HG02943 (cell line): ENCODE measurements around the gene AK8.
"Not testable (repeated sequence)": the region's sequence is repeated elsewhere in the genome, so short reads cannot be mapped to it uniquely, and the experiment has no call there.

Source experiments
- ATAC-seq: cut with Tn5 transposase; IDR thresholded peaks from one replicate; pipeline ENCODE4 v1.9.1; 2021; ENCODE audit warnings: mild to moderate bottlenecking, low read depth, moderate library complexity; ENCODE audit not compliant: unreplicated experiment

Gene AK8

DNA sequence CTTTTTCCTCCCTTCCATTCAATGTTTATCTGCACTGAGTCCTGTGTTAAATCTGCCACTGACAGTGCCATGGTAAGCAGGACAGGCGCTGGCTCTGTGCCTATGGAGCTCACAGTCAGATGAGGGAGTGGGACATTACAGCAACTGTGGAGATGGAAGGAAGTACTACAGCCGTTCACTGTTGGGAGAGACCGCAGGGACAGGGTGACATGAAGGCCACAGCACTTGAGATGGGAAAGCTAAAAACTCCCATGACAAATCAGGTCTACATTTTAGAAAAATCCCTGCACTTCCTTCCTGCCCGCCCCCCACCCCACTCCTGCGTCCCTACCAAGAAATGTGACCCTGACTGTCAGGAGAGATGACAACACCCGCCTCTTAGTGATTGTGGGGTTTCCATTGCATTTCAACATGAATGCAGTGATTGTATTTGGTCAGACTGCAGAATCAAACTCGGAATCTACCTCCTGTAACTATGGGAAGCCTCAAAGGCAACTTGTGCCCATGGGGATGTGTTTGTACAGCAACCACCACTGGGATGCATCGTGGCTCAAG is 151.4 kb downstream of the AK8 start:
- no peak for ATAC-seq

DNA sequence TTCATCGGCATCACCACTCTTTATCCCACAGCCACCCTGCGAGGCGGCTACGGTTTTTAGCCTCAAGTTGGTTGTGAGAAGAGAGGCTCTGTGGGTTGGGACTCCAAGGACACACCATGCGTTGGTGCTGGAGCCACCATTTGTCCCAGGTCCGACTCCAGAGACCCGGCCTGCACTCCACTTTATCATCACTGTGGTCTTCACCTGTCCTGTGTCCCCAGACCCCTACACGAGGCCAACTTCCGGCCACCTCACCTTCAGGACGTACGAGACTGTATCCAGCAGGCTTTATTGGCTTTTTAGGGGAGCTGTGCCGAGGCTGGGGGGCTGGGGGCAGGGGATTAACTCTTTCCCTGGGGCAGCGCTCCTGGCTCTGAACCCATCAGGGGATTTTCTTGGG is 152.8 kb downstream of the AK8 start:
- no peak for ATAC-seq

DNA sequence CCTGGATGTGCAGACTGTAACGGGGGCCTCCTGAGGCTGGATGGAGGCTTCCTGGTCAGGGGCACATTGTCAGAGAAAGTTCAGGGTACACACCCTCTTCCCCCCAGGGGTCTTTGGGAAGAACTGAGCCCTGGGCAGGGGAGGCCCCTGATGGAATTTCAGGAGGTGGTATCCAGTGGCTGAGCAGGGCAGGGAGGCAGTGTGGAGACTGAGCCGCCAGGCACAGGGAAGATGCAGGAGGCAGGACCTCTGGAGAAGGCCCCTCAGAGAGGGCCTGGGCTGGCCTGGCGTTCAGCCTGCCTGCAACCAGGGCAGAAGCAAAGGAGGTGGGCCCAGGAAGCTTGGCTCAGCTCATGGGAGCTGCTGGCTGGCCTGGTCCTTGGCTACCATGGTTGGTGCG is 154.3 kb downstream of the AK8 start:
- ATAC-seq = no peak

DNA sequence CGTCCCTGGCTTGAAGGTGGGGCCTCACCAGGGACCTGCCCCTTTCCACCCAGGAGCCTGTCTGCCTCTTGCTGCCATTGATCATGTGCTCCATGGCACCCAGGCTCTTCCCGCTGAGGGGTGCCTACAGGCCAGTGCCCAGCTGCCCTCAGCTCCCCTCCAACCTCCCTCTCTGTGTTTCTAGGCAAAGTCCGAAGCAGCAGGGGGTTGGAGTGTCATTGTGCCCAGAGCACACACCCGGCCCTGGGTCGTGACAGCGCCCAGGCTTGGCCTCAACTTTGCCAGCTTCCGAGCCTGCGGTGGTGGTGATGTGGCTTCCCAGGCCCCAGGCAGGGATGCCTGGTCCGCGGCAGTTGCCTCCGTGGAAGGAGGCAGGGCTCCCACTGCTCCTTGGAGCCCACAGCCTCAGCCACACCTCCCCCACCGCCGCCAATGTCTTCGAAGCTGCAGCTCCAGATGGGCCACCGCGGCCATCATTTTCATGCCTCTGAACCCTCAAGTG is 155.5 kb downstream of the AK8 start:
- ATAC-seq = no peak

DNA sequence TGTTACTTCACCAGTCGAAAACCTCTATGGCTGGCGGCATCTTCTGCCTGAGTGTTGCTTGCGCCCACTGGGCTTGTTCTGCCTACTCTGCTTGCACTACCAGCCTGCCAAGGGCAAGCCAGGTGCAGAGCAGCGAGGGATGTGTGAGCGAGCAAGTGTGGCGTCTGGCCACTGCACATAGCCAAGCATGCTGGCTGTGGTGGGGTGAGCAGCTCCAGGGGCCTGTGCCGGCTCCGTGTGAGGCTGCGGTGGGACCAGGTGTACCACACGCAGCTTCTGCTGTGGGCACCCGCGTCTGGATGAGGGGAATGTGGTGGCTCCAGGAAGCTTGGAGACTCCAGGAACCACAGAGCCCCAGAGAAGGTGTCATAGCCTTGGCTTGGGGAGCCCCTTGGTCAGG is 156.4 kb downstream of the AK8 start:
- ATAC-seq = no peak

DNA sequence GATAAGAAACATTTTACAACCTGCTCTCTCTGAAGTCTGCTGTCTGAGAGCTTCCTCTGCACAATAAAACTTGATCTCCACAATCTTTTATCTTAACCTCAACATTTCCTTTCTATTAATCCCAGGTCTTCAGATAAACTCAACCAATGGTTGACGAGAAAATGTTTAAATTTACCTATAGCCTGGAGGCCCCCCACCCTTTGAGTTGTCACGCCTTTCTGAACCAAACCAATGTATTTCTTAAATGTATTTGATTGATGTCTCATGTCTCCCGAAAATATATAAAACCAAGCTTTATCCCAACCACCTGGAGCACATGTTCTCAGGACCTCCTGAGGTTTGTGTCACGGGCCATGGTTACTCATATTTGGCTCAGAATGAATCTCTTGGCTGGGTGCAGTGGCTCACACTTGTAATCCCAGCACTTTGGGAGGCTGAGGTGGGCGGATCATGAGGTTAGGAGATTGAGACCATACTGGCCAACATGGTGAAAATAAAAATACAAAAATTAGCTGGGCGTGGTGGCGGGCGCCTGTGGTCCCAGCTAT is 159.6 kb downstream of the AK8 start:
- not testable (repeated sequence) for ATAC-seq

DNA sequence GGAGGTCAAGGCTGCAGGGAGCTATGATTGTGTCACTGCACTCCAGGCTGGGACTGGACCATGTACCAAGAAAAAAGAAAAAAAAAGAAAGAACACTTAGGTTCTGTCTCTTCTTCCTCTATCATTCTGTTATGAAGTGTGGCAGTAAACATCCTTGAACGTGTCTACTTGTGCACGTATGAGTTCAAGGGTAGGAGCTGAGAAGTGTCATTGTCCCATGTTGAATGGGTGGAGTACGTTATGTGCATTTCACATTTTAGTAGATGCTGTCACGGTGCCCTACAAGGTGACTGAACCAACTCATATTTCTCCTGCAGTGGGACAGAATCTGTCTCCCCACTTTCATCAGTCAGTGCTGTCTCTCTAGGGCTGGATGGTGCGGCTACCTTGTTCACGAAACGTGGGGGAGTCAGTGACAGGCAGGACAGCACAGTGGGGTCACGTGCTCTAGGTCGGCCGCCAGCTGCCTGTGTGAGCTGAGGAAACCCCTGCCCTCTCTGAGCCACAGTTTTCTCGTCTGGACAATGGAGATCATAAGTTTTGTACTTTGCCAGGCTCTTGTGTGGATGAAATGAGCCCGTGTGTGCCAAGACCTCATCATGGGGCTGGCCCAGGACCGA is 160.6 kb downstream of the AK8 start:
- ATAC-seq = no peak

DNA sequence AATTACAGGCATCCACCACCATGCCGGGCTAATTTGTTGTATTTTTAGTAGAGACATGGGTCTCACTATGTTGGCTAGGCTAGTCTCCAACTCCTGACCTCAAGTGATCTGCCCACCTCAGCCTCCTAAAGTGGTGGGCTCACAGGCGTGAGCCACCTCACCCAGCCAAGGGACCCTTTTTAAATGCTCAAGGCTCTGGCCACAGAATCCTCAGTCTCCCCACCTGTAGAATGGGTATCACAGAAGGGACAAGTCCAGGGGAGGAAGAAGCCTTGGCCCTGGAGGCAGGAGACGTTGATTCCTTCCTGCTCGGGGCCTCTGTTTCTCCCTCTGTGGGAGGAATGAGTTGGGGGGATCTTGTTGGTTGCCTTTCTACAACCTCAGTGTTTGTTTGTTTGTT is 162.1 kb downstream of the AK8 start:
- ATAC-seq = no peak

DNA sequence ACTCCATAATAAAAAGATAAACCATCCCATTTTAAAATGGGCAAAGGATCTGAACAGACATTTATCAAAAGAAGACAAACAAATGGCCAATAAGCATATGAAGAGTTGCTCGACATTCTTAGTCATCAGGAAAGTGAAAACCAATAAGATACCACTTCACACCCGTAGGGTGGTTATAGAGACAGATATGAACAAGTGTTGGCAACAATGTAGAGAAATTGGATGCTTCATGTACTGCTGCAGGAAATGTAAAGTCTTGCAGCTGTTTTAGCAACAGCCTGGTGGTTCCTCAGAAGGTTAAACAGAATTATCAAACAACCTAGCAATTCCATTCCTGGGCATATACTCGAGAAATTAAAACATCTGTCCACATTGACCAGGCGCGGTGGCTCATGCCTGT is 165.3 kb downstream of the AK8 start:
- ATAC-seq = no peak

DNA sequence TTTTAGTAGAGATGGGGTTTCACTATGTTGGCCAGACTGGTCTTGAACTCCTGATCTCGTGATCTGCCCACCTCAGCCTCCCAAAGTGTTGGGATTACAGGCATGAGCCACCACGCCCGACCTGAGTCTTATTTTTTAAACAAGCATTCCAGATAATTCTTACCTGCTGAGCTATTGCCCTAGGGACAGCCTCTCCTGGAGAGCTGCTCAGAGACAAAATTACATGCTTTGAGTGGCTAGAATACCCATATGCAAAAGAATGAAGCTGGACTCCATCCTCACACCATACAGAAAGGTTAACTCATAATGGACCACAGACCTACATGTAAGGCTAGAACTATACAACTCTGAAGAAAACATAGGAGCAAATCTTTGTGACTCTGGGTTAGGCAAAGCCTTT is 166.2 kb downstream of the AK8 start:
- ATAC-seq = no peak

DNA sequence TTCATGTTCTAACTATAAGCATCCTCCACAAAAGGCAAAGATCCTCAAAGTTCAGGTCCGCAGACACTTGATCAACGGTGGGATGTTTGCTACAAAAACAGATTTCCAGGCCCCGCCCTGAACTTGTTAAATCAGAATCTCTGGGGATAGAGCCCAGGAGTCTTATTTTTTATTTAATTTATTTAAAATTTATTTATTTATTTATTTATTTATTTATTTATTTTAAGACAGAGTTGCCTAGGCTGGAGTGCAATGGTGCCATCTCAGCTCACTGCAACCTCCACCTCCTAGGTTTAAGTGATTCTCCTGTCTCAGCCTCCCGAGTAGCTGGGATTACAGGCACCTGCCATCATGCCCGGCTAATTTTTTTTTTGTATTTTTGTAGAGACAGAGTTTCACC is 166.9 kb downstream of the AK8 start:
- ATAC-seq = not testable (repeated sequence)

DNA sequence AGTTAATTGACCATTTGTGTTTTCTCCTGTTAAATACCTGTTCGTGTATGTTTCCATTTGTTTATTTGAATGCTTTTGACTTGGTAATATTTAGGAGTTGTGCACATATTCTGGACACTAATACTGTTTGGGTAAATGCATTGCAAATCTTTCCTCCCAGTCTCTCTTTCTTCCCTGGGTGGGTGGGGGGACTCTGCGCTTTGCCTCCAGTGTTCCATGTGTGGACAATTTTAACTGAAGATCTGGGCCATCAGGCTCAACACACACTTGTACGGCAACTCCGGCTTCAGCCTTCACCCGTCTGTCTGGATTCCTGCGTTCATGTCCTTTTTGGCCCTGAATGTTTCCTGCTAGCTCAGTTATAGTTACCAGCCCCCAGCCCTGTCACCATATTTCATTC is 167.8 kb downstream of the AK8 start:
- no peak for ATAC-seq

DNA sequence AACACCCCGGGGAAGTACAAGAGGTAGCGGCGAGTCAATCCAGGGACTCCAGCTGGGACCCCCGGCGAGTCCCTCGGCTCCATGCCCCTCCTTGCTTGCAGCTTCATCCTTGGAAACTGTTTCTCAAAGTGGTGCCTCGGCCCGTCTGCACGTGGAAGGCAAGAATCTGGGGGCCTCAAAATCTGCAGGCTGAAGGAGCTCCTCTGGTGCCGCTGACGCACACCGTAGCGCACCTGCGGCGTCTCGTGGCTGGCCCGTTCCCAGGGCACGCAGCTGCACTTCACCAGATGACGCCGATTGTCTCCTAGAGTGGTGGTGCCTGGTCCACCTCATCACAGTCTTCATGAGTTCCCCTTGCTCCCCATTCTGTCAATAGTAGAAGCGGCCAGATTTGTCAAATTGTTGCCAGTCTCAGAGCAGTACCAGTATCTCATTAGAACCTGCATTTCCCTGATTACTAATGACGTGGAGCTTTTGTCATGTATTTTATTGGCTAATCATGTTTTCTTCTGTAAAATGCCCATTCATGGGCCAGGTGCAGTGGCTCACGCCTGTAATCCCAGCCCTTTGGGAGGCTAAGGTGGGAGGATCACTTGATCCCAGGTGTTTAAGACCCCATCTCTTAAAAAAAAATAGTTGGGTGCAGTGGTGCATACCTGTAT is 169.2 kb downstream of the AK8 start:
- no peak for ATAC-seq

DNA sequence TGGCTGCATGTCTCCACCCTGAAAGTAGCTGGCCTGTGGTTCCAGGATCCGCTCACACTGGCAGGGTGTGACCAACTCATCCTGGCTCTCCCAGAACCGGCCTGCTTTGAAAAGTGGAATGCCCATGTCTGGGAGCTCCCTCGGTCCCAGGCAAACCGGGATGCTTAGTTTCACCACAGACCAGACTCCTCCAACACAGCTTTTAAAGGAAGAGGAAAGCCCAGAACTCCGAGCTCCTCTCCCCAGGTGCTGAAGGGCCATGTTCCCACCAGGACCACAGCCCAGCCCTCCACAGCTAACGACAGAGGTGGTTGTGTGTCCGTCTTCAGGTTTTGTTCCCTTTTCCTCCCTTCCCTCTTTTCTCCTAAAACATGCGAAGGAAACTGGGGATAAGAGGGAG is 169.8 kb downstream of the AK8 start:
- ATAC-seq = no peak

DNA sequence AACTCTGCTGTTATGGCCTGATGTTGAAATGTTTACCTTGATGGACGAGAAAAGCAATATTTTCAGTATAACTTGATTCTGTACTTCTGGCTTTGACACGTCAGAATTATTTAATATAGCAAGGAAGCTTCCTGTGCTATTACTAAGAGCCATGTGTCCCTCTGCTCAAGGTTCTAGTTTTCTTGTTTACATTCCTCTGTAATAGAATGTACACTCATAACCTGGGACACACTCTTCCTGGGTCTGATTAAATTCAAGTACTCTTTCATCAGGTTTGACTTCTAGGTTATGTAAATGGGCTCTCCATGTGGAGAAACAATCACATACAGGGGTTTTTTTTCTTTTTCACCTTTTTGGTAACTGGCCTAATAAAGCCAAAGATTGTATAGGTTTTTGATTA is 174.7 kb downstream of the AK8 start:
- no peak for ATAC-seq

DNA sequence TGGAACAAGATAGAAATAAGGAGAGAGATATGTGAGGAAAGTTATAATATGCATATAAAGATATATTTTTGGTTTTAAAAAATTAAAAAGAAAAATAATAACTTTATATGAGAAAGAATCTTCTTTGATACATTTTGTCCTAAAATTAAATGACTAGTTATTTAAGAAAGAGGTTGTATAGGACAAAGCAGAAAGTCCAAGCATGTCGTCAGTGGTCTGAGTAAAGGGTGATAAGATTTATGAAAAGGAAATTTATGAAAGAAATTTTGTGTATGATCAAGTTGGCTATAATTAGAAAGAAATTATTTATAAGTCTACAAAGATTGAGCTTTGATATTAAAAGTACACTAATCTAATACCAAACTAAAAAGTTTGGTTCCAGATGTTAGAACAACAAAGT is 175.8 kb downstream of the AK8 start:
- no peak for ATAC-seq

DNA sequence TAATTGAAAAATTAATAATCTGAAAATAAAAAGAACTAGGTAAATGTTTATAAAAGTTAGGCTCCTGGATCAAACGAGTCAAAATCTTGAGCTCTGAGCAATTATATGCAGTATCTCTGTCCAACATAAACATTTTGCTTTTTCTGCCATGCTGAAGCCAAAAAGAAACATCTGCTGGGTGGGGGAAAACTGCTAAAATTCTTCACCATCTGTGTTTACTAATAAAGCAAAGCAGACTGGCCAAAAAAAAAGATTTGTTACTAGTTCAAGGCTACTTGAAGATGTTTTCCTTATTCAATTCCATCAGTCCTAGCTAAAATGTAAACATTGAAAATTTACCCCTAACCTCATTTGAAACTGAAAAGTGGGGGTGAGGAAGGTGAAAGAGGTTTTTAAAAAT is 178.1 kb downstream of the AK8 start:
- ATAC-seq = no peak

DNA sequence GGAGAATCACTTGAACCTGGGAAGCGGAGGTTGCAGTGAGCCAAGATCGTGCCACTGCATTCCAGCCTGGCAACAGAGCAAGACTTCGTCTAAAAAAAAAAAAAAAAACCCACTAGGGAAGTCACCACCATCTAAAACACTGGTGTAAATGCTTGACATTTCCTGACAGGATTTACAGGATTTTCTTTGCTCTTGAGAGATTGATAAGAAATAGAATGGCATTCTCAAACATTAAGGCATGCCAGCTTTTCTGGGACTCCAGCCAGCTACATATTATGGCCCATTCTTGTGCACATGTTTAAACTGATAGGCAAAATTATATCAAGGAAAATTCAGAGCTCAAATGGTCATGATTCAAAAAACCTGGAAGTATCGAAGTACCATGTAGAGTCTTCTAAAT is 179.1 kb downstream of the AK8 start:
- no peak for ATAC-seq

DNA sequence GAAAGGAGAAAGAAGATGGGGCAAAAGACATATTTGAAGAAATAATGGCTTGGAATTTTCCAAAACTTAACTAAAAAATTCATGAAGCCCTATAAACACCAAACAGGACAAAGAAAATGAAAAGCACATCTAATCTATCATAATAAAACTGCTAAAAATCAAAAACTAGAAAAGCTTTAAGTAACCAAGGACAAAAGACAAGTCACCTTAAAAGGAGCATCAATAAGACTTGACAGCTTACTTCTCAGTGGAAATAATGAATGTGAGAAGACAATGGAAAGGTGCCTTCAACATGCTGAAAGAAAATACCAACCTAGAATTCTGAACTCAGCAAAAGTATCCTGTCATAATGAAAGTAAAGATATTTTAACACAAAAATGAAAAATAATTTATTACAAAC is 180.9 kb downstream of the AK8 start:
- ATAC-seq = no peak

DNA sequence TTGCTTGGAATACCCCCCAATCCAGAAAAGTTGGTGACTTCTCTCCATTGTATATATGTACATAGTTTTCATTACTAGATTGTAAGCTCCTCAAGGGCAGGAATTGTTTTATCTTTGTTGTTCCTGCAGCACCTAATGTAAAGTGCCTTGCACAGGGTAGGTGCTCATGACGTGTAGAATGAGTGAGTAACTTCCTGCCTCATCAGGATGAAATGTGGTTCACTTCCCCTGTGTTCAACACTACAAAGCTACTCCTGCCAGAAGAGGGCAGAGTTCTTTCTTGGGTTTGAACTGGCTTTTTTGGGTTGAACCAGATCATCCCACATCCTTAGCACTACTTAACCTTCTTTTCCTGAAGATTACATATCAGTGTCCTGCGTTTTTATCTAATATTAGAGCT is 183.9 kb downstream of the AK8 start:
- no peak for ATAC-seq

DNA sequence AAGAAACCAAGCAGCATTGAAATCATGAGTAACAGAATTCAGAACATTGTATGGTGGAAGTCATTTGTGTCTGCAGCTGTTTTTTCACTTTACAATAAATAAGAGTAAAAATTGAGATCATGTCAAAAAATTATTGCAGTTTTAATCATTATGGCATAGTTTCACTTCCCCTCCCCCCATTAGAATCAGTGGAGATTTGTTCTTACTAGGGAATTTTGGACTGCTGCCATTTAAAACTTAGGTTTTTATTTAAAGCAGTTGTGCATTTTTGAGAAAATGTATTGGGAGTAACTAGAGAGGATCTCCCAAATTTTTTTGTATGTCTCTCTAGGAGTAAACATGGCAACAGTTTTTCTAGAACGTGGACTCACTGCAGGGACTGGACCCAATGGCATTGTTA is 187.4 kb downstream of the AK8 start:
- ATAC-seq = no peak

DNA sequence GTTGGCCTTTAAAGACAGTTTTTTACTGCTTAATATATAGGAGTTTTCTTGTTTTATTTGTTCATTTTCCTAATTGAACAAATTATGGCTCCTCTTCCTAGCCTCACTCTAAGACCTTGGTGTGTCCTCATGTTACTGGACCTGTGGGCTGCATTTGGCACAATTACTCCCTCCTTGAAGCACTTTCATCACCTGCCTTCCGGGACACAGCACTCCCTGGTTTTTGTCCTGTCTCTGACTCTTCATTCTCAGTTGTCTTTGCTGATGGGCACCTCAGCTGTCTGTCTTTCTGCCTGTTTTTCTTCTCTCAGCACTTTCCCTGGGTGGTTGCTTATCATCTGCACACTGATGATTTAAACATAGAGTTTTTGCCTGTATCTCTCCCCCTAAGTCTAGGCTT is 194.2 kb downstream of the AK8 start:
- ATAC-seq = no peak
